ENCODE results near the gene LRP1-AS.

Gene LRP1-AS

GRCh38 chr12:57146961-57147944 is at the start of gene LRP1-AS:
TSS of gene LRP1-AS (minus strand) at chr12:57147619.
- no peak for DNase-seq

GRCh38 chr12:57196956-57197355 is 49.5 kb upstream of the LRP1-AS start:
- DNase-seq = no peak

GRCh38 chr12:57196439-57196838 is 49.0 kb upstream of the LRP1-AS start:
- DNase-seq = no peak

GRCh38 chr12:57195611-57196371 is 48.4 kb upstream of the LRP1-AS start:
- DNase-seq = no peak

GRCh38 chr12:57195186-57195585 is 47.8 kb upstream of the LRP1-AS start:
- no peak for DNase-seq

GRCh38 chr12:57194253-57194652 is 46.8 kb upstream of the LRP1-AS start:
- DNase-seq = no peak

GRCh38 chr12:57193706-57194245 is 46.4 kb upstream of the LRP1-AS start:
- DNase-seq = no peak

GRCh38 chr12:57192920-57193319 is 45.5 kb upstream of the LRP1-AS start:
- no peak for DNase-seq

GRCh38 chr12:57191410-57191809 is 44.0 kb upstream of the LRP1-AS start:
- DNase-seq = no peak

- DNase-seq = no peak
These were observed 43.4 kb upstream of the LRP1-AS start for GRCh38 chr12:57190821-57191220.

- no peak for DNase-seq
These were observed 42.6 kb upstream of the LRP1-AS start for GRCh38 chr12:57190037-57190436.

- DNase-seq = no peak
These were observed 40.6 kb upstream of the LRP1-AS start for GRCh38 chr12:57188090-57188425.

GRCh38 chr12:57187222-57188089 is 40.0 kb upstream of the LRP1-AS start:
- no peak for DNase-seq

GRCh38 chr12:57185906-57186508 is 38.6 kb upstream of the LRP1-AS start:
- no peak for DNase-seq

- DNase-seq = no peak
These were observed 38.0 kb upstream of the LRP1-AS start for GRCh38 chr12:57185403-57185802.

- no peak for DNase-seq
These were observed 36.7 kb upstream of the LRP1-AS start for GRCh38 chr12:57183939-57184725.

- DNase-seq = peak; percentile 64 to 82
These were observed 35.6 kb upstream of the LRP1-AS start for GRCh38 chr12:57182918-57183575.

GRCh38 chr12:57181561-57182155 is 34.2 kb upstream of the LRP1-AS start:
- no peak for DNase-seq

GRCh38 chr12:57181072-57181471 is 33.7 kb upstream of the LRP1-AS start:
- no peak for DNase-seq

- no peak for DNase-seq
These were observed 33.0 kb upstream of the LRP1-AS start for GRCh38 chr12:57180321-57180989.
